Endometrial microvascular endothelial cells (primary cell): ENCODE measurements around the gene OGFOD1. TPM values are rescaled to one million over a fixed set of nuclear protein-coding genes. Genes with fewer than 3 reads are reported as not detected.
"Not testable (repeated sequence)": the region's sequence is repeated elsewhere in the genome, so short reads cannot be mapped to it uniquely, and the experiment has no call there.

Experiments
- in situ Hi-C: cut with HindIII; loops from 2 replicates; pipeline ENCODE4 v1.10.0; 2017; ENCODE audit warnings: low sequenced_read_pairs, low pct_unique_long_range_greater_than_20kb; ENCODE audit errors: inconsistent ontology term
- total RNA-seq: library from RNA; depleted of rRNA; stranded (reverse); fragments of >200 nt; gene quantifications from one replicate; pipeline ENCODE4 v1.2.3, GENCODE V29; 2015; ENCODE audit errors: inconsistent ontology term

OGFOD1 gene
- total RNA-seq, 1 donor from 2014 or later: 99.2 TPM

GRCh38 chr16:56475201-56475600, 23.8 kb downstream of the OGFOD1 start:
- in situ Hi-C loops: no loop called here

- in situ Hi-C loops: no loop called here
Measured at GRCh38 chr16:56477096-56477878, 25.9 kb downstream of the OGFOD1 start.

GRCh38 chr16:56478281-56479049, 27.1 kb downstream of the OGFOD1 start:
- in situ Hi-C loops: no loop called here

GRCh38 chr16:56479469-56479868, 28.1 kb downstream of the OGFOD1 start:
- in situ Hi-C loops: no loop called here

GRCh38 chr16:56480776-56481467, 29.6 kb downstream of the OGFOD1 start:
- in situ Hi-C loops: no loop called here

- in situ Hi-C loops: no loop called here
Measured at GRCh38 chr16:56481468-56482122, 30.2 kb downstream of the OGFOD1 start.

GRCh38 chr16:56482683-56483236, 31.4 kb downstream of the OGFOD1 start:
- in situ Hi-C loops: no loop called here

GRCh38 chr16:56483394-56483793, 32.0 kb downstream of the OGFOD1 start:
- in situ Hi-C loops: no loop called here

- in situ Hi-C loops: no loop called here
Measured at GRCh38 chr16:56488035-56488434, 36.7 kb downstream of the OGFOD1 start.

GRCh38 chr16:56488868-56489267, 37.5 kb downstream of the OGFOD1 start:
- in situ Hi-C loops: not testable (repeated sequence)

GRCh38 chr16:56491657-56492261, 40.4 kb downstream of the OGFOD1 start:
- in situ Hi-C loops: no loop called here

- in situ Hi-C loops: no loop called here
Measured at GRCh38 chr16:56493126-56493525, 41.8 kb downstream of the OGFOD1 start.

GRCh38 chr16:56493815-56494214, 42.5 kb downstream of the OGFOD1 start:
- in situ Hi-C loops: no loop called here

- in situ Hi-C loops: no loop called here
Measured at GRCh38 chr16:56505181-56505580, 53.8 kb downstream of the OGFOD1 start.

- in situ Hi-C loops: no loop called here
Measured at GRCh38 chr16:56506941-56507340, 55.6 kb downstream of the OGFOD1 start.

GRCh38 chr16:56510544-56510943, 59.2 kb downstream of the OGFOD1 start:
- in situ Hi-C loops: no loop called here

GRCh38 chr16:56512025-56512424, 60.7 kb downstream of the OGFOD1 start:
- in situ Hi-C loops: no loop called here

- in situ Hi-C loops: no loop called here
Measured at GRCh38 chr16:56513091-56513490, 61.7 kb downstream of the OGFOD1 start.
